NCI-H2029 (cell line): Measurements from ENCODE around the gene CA14.
"Not testable (repeated sequence)": the region's sequence is repeated elsewhere in the genome, so short reads cannot be mapped to it uniquely, and the experiment has no call there.

Experiments
- DNase-seq: peaks from one replicate; lab custom pipeline; 2025; lab: John Stamatoyannopoulos, UW

CA14 gene

GRCh38 chr1:150257624-150258585 lies at the start of gene CA14:
TSS of gene CA14 (plus strand) at chr1:150257774. CDS start at chr1:150258129, 355 bp downstream.
- no peak for DNase-seq

DNA sequence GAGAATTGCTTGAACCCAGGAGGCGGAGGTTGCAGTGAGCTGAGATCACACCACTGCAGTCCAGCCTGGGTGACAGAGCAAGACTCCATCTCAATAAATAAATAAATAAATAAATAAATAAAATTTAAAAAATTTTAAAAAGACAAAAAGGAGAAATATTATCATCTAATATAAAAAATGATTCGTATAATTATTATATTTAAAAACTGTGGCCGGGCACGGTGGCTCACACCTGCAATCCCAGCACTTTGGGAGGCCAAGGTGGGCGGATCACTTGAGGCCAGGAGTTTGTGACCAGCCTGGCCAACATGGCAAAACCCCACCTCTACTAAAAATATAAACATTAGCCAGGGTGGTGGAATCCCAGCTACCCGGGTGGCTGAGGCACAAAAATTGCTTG lies 49.1 kb upstream of the CA14 start:
- not testable (repeated sequence) for DNase-seq

GRCh38 chr1:150210091-150210490 lies 47.5 kb upstream of the CA14 start:
- no peak for DNase-seq

GRCh38 chr1:150210706-150211105 lies 46.9 kb upstream of the CA14 start:
- DNase-seq = no peak

DNA sequence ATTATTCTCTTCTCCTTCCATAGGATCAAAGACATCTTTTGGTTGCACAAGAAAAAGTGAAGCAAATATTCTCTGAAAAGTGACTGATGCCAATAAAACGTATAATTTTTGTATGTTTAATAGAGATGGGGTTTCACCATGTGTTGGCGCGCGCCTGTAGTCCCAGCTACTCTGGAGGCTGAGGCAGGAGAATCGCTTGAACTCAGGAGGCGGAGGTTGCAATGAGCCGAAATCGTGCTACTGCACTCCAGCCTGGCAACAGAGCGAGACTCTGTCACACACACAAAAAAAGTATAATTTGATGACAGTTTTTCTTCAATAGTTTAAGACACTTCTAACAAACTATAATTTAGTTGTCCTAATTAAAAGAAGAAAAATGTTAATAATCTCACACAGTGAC lies 45.5 kb upstream of the CA14 start:
- no peak for DNase-seq

DNA sequence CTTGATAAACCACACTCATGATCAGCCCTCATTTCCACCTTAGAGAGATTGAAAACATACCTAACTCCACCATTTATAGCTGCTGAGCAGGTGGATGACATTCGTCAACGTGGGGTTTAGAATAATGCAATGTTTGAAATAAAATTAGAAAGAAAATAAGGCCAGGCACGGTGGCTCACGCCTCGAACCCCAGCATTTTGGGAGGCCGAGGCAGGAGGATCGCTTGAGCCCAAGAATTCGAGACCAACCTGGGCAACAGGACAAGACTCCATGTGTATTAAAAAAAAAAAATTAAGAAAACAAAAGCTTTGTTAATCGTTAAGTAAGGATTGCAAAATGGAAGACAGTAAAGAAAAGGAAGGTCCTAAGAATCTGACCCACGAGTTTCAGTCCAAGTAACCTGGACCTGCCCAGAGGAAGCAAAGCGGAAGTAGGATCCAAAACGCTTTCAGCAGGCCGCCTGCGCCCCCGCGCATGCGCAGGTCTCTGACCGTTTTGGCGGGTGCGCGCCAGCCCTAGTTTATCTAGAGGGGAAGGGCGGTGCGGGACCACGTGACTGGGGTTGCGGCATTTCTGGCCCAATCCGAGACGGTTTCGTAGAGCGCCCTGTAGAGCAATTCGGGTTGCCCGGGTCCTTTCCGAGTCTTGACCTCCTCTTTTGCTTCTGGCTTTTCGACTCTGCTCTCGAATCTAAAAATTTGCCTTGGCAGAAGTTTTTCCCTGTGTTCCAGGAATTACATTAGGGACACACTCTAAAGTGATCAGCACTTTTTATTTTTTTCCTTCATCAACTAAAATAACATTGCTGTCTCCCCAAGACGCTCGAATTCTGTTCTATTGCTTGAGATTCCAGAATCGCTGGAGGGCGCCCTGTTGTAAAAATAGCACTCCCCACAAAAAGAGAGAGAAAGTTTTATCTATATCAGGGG lies 44.1 kb upstream of the CA14 start:
- peak; percentile 93 for DNase-seq

DNA sequence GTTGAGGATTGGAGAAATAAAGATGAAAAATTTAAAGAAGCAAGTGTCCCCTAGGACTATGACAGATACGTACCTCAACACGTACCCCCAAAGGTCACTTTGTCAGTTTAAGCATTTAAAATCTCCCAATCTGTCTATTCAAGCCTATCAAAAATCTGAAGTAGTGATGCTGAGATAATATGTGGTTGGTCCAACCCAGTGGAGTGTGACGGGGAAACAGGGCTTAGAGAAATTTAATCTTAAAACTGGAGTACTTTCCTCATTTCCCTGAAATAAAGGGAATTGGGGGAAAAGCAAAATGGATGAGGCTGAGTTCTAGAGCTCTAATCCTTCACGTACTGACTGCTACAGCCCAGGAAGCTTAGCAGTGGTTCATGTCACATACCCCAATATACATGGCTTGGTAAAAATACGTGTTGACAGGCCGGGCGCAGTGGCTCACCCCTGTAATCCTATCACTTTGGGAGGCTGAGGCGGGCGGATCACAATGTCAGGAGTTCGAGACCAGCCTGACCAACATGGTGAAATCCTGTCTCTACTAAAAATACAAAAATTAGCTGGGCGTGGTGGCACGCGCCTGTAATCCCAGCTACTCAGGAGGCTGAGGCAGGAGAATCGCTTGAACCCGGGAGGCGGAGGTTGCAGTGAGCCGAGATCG lies 43.3 kb upstream of the CA14 start:
- DNase-seq = not testable (repeated sequence)

GRCh38 chr1:150215855-150216254 lies 41.7 kb upstream of the CA14 start:
- not testable (repeated sequence) for DNase-seq

- DNase-seq = no peak
Observed at GRCh38 chr1:150221552-150221951, 36.0 kb upstream of the CA14 start.

DNA sequence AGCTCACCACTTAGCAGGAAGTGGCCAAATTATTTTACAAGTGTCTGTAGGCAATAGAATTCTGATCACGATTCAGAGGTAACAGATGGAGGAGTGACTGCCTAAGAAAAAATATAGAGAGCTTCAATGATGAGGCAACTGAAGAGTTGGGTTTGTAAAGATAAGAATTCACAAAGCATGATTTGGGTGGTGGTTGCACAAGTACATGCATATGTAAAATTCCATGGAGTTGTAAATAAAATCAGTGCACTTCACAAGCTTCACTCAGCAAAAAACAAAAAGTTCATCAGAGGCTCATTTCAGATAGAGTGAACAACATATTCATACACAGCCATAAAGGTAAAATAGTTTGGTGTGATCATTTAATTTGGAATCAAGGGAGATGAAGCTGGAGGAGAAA lies 32.6 kb upstream of the CA14 start:
- DNase-seq = no peak

- DNase-seq = no peak
Observed at GRCh38 chr1:150225546-150225945, 32.0 kb upstream of the CA14 start.

GRCh38 chr1:150226486-150226885 lies 31.1 kb upstream of the CA14 start:
- DNase-seq = no peak

GRCh38 chr1:150227228-150227627 lies 30.3 kb upstream of the CA14 start:
- DNase-seq = no peak

DNA sequence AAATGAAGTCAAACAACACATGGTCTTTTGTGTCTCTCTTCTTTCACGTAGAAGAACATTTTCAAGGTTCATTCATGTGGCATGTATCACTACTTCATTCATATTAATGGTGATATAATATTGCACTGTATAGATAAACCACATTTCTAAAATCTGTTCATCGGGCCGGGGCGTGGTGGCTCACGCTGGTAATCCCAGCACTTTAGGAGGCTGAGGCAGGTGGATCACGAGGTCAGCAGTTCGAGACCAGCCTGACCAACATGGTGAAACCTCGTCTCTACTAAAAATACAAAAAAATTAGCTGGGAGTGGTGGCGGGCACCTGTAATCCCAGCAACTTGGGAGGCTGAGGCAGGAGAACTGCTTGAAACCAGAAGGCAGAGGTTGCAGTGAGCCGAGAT lies 29.3 kb upstream of the CA14 start:
- not testable (repeated sequence) for DNase-seq

DNA sequence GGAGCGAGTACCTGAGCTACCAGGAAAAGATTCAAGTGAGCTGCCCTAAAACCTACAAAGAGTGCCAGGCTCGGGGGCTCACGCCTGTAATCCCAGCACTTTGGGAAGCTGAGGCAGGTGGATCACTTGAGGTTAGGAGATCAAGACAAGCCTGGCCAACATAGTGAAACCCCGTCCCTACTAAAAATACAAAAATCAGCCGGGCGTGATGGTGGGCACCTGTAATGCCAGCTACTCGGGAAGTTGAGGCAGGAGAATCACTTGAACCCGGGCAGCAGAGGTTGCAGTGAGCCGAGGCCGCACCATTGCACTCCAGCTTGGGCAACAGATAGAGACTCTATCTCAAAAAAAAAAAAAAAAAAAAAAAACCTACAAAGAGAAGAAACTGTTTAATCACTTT lies 24.7 kb upstream of the CA14 start:
- not testable (repeated sequence) for DNase-seq

DNA sequence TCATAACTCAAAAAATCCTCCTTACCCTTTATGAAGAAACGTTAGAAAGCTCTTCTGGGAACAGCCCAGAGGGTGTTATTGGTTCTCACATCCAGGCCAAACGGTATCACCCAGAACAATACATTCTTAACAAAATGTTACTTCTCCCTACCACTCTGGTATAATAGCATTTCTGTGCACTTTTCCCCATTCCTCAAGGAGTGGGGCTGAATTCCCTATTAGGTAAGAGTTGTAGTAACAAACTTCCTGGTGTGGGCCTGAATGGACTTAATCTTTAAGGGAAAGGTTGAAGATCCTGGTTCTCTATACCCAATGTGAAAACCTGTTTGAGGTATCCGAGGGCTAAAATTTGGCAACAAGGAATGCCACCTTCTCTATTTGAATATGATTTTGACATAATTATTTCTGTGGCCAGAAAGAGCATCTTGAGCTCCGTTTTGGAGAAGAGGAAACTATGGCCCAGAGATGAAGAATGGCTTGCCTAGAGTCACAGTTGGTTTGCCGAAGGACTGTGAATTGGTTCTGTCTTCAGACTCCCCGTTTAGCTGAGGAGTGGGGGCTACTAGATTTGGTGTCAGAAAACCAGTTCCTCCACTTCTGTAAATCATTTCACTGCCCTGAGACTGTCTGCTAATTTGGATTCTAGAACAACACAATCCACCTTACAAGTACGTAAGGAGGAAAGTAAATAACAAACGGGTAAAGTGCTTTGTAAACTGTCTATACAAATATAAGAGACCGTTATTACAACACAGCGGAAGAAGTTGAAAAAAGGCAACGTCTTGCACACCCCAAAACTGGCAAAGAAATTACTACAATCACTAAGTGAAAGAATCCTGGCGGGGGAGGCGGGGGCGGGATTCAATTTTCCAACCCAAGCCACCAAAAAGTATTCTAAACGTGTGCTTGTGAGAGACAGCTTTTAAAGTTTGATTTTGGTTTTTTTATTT lies 23.9 kb upstream of the CA14 start:
- peak; percentile 34 for DNase-seq

DNA sequence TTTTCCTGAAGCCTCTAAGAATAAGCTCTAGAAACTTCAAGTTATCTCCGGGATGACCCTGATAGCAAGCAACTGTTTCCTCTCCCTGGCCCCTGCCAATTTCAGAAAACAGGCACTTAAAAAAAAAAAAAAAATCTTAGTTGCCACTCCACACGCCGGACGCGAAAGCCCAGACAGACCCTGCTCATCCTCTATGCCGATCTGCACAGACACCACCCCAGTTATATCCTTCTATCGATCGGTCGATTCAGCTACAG lies 23.3 kb upstream of the CA14 start:
- DNase-seq = no peak

- DNase-seq = no peak
Observed at GRCh38 chr1:150234566-150235293, 22.8 kb upstream of the CA14 start.

GRCh38 chr1:150235294-150235851 lies 22.2 kb upstream of the CA14 start:
- DNase-seq = no peak
